Measurements from ENCODE around the gene CACNA1C. TPM values are rescaled to one million over a fixed set of nuclear protein-coding genes. Genes with fewer than 3 reads are reported as not detected.

CACNA1C gene
- total RNA-seq, 2 donors from 2014 or later: 0.84 to 10.2 TPM

GRCh38 chr12:2344885-2345284 is 292.1 kb downstream of the CACNA1C start:
- Histone ChIP-seq H3K36me3 (no peaks in the 10 kb centered on the region), H3K4me3 (no peak overlapping the region), H3K27me3 (no peaks in the 10 kb centered on the region), H3K4me1 (no peaks in the 10 kb centered on the region), H3K9me3 (no peaks in the 10 kb centered on the region), H3K9ac (ENCODE audit: low read depth in 2 of 2, low read length in 2 of 2) (no peak overlapping the region), H3K27ac (no peak overlapping the region)
- TF ChIP-seq CTCF (IDR thresholded peaks at IDR 0.05): no peak
- intact Hi-C loops (cut with DNase I): no loop called here
- no peak for DNase-seq

GRCh38 chr12:2345902-2346301 is 293.1 kb downstream of the CACNA1C start:
- Histone ChIP-seq H3K4me1 (no peaks in the 10 kb centered on the region), H3K27ac (no peak overlapping the region)

GRCh38 chr12:2346416-2346815 is 293.6 kb downstream of the CACNA1C start:
- Histone ChIP-seq H3K36me3 (no peaks in the 10 kb centered on the region), H3K9ac (ENCODE audit: low read depth in 2 of 2, low read length in 2 of 2) (no peak overlapping the region), H3K9me3 (no peaks in the 10 kb centered on the region), H3K4me3 (no peak overlapping the region), H3K27ac (no peak overlapping the region), H3K4me1 (no peaks in the 10 kb centered on the region), H3K27me3 (no peaks in the 10 kb centered on the region)
- intact Hi-C loops (cut with DNase I): no loop called here
- no peak for TF ChIP-seq CTCF (IDR thresholded peaks at IDR 0.05)
- no peak for DNase-seq

More at GRCh38 chr12:2345902-2346301, 293.1 kb downstream of the CACNA1C start:
- no peak for DNase-seq
- Histone ChIP-seq H3K27me3 (no peaks in the 10 kb centered on the region), H3K36me3 (no peaks in the 10 kb centered on the region), H3K4me3 (no peak overlapping the region), H3K9me3 (no peaks in the 10 kb centered on the region), H3K9ac (ENCODE audit: low read depth in 2 of 2, low read length in 2 of 2) (no peak overlapping the region)
- no peak for TF ChIP-seq CTCF (IDR thresholded peaks at IDR 0.05)
- intact Hi-C loops (cut with DNase I): no loop called here

- intact Hi-C loops (cut with DNase I): no loop called here
- Histone ChIP-seq H3K9me3 (no peaks in the 10 kb centered on the region), H3K36me3 (no peaks in the 10 kb centered on the region), H3K27me3 (no peaks in the 10 kb centered on the region), H3K4me1 (no peaks in the 10 kb centered on the region), H3K27ac (no peak overlapping the region), H3K9ac (ENCODE audit: low read depth in 2 of 2, low read length in 2 of 2) (no peak overlapping the region), H3K4me3 (no peak overlapping the region)
- no peak for DNase-seq
- TF ChIP-seq CTCF (IDR thresholded peaks at IDR 0.05): no peak
These were observed 294.5 kb downstream of the CACNA1C start for GRCh38 chr12:2347137-2347843.

GRCh38 chr12:2347844-2348481 is 295.2 kb downstream of the CACNA1C start:
- no peak for DNase-seq
- H3K4me1 ChIP-seq: no peaks in the 10 kb centered on the region
- H3K9me3 ChIP-seq: no peaks in the 10 kb centered on the region
- H3K9ac ChIP-seq (ENCODE audit: low read depth in 2 of 2, low read length in 2 of 2): no peak overlapping the region
- intact Hi-C loops (cut with DNase I): no loop called here
- no peak overlapping the region for H3K4me3 ChIP-seq
- H3K27me3 ChIP-seq: no peaks in the 10 kb centered on the region
- no peaks in the 10 kb centered on the region for H3K36me3 ChIP-seq
- H3K27ac ChIP-seq: no peak overlapping the region
- no peak for TF ChIP-seq CTCF (IDR thresholded peaks at IDR 0.05)
